Measurements from ENCODE around the gene ANO1.

Gene ANO1

DNA sequence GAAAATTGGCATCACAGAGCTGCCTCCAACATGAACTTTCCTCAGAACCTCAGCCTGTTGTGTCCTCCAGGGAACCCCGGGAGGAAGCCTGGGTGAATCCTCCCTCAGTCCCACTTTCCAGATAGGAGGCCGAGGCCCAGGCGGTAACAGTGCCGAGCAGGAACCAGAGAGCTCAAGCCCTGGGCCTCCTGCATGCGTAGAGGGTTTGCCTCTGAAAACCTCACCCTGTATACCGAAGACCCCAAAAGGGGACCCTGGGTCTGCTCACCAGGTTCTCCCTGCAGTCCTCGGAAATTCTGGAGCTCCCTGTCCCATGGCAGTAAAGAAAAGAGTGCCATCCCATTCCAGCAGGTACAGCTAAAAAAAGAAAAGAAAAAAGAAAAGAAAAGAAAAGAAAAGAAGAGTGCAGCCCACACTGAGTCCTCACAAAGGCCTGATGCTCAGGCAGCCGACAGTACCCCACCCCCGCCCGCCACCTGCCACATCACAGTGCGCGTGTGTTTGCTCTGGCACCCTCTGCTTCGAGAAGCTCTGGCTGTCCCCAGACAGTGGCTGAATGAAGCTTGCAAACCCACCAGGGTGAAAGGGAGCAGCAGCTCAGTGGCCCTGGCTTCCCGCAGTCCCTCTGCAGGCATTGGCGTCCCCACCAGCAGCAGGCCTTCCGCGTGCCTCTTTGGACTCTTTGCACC, 96.6 kb downstream of the ANO1 start:
- no peak overlapping the region for H3K4me3 ChIP-seq (ENCODE audit: low read depth, low read length)
- in situ Hi-C loops (cut with HindIII; ENCODE audit: low sequenced_read_pairs) = loop anchor here (25.0 kb wide), 1 partner anchor 162 kb away; no protein-coding TSS in a partner anchor
- TF ChIP-seq, protein P1, sequence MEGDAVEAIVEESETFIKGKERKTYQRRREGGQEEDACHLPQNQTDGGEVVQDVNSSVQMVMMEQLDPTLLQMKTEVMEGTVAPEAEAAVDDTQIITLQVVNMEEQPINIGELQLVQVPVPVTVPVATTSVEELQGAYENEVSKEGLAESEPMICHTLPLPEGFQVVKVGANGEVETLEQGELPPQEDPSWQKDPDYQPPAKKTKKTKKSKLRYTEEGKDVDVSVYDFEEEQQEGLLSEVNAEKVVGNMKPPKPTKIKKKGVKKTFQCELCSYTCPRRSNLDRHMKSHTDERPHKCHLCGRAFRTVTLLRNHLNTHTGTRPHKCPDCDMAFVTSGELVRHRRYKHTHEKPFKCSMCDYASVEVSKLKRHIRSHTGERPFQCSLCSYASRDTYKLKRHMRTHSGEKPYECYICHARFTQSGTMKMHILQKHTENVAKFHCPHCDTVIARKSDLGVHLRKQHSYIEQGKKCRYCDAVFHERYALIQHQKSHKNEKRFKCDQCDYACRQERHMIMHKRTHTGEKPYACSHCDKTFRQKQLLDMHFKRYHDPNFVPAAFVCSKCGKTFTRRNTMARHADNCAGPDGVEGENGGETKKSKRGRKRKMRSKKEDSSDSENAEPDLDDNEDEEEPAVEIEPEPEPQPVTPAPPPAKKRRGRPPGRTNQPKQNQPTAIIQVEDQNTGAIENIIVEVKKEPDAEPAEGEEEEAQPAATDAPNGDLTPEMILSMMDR (IDR thresholded peaks at IDR 0.05; ENCODE audit: low read depth, low read length) = no peak
- DNase-seq (ENCODE audit: low read depth, low spot score) = no peak

DNA sequence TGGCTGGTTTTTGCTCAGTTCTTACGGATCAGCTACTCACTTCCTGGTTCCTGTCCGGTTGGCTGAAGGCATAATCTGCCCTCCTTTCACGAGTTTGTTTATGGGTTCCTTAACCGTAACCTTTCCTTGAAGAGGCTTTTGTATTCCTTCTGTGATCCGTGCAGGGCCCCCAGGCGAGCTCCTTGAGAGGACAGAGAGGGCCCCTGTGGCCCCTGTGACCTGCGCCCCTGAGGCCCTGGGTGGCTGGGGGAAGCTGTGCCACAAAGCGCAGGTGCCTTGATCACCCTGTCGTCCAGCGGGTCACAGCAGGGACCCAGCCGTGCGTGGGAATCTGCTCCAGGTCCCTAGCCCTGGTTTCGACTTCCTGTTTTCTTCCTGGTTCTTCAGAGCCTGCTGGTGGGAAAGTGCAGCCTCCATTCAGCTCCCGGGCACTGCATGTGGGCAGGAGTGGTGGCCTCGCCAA, 97.2 kb downstream of the ANO1 start:
- no peak for DNase-seq (ENCODE audit: low read depth, low spot score)
- in situ Hi-C loops (cut with HindIII; ENCODE audit: low sequenced_read_pairs) = loop anchor here (25.0 kb wide), 1 partner anchor 163 kb away; no protein-coding TSS in a partner anchor
- TF ChIP-seq, protein P1 (IDR thresholded peaks at IDR 0.05; ENCODE audit: low read depth, low read length) = no peak
- no peak overlapping the region for H3K4me3 ChIP-seq (ENCODE audit: low read depth, low read length)

DNA sequence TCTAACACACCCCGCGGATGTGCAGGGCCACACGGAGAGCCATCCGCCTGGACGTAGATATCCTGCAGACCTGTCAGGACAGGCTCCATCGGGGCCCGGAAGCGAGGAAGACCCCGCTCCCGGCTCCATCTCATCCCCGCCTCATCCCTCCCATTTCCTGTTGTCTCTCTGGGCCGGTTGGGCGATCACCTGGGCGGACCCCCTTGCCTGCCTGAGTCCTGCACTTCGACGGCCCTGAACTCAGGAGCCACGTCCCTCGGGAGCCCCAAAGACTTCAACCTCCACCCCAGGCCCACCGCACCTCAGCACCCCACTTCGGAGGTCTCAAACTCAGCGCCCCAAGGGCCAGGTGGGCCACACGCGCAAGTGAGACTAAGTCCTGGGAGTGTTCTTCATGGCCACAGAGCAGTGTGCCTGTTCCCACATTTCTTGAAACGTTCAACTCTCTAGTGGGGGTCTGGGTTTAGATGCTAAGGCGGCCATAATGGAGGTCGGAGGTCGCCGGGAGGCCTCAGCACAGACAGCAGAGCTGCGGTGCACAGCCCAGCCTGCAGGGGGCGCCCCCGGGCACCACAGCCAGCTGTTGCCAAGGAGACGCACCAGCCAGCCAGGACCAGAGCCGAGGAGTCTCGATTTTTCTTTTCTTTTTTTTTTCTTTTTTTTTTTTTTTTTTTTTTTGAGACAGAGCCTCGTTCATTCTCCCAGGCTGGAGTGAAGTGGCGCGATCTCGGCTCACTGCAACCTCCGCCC, 99.0 kb downstream of the ANO1 start:
- DNase-seq (ENCODE audit: low read depth, low spot score) = no peak
- in situ Hi-C loops (cut with HindIII; ENCODE audit: low sequenced_read_pairs) = loop anchor here (25.0 kb wide), 1 partner anchor 165 kb away; no protein-coding TSS in a partner anchor
- H3K4me3 ChIP-seq (ENCODE audit: low read depth, low read length) = no peak overlapping the region
- TF ChIP-seq, protein P1 (IDR thresholded peaks at IDR 0.05; ENCODE audit: low read depth, low read length) = peak; percentile 65

DNA sequence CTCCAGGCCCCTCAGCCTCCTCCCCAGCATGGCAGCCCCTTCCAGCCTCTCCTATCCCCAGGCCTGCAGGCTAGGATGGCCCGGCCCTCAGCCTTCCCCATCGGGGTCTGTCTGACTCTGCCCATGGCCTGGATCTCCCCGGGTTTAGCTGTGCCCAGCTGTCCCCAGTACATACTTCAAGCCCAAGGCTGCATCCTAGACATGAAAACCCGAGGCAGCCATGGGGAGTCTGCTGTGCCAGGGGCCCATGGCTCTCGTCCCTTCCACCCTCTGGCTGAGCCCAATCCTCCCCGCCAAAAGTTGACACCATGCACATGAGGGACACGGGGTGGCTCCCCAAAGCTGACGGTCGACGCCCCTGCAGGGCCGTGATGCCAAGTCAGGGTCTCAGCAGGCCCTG, 102.8 kb downstream of the ANO1 start:
- TF ChIP-seq, protein P1 (IDR thresholded peaks at IDR 0.05; ENCODE audit: low read depth, low read length) = no peak
- no peak overlapping the region for H3K4me3 ChIP-seq (ENCODE audit: low read depth, low read length)
- no peak for DNase-seq (ENCODE audit: low read depth, low spot score)
- in situ Hi-C loops (cut with HindIII; ENCODE audit: low sequenced_read_pairs) = loop anchor here (25.0 kb wide), 1 partner anchor 169 kb away; no protein-coding TSS in a partner anchor

DNA sequence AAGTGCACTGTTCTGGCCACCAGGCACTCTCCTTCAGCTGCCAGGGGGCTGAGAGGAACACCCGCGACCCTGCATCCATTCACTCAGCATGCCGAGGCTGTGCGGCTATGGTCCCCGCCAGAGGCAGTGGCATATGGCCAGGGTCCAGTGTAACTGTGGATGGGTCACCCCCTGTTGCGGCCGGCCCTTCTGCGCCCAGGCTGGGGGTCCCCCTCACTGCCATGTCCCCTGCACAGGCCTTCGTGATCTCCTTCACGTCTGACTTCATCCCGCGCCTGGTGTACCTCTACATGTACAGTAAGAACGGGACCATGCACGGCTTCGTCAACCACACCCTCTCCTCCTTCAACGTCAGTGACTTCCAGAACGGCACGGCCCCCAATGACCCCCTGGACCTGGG, 104.1 kb downstream of the ANO1 start:
- TF ChIP-seq, protein P1 (IDR thresholded peaks at IDR 0.05; ENCODE audit: low read depth, low read length) = no peak
- no peak for DNase-seq (ENCODE audit: low read depth, low spot score)
- in situ Hi-C loops (cut with HindIII; ENCODE audit: low sequenced_read_pairs) = loop anchor here (25.0 kb wide), 1 partner anchor 170 kb away; no protein-coding TSS in a partner anchor
- H3K4me3 ChIP-seq (ENCODE audit: low read depth, low read length) = no peak overlapping the region

DNA sequence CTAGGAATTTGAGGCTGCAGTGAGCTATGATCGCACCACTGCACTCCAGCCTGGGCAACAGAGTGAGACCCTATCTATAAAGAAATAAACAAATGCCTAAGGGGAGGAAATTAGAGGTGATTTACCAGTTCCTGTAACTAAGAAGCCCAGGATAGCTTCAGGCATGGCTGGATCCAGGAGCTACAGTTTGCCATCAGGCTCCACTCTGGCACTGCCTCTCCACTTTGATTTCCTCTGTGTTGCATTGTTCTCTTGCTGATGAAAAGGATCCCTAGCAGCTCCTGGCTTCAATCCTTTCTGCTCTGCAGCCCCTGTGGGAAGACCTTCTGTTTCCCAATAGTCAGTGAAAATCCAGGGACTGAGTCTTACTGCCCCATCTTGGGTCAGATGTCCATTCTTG, 104.9 kb downstream of the ANO1 start:
- no peak overlapping the region for H3K4me3 ChIP-seq (ENCODE audit: low read depth, low read length)
- TF ChIP-seq, protein P1 (IDR thresholded peaks at IDR 0.05; ENCODE audit: low read depth, low read length) = no peak
- no peak for DNase-seq (ENCODE audit: low read depth, low spot score)
- in situ Hi-C loops (cut with HindIII; ENCODE audit: low sequenced_read_pairs) = loop anchor here (25.0 kb wide), 1 partner anchor 171 kb away; no protein-coding TSS in a partner anchor
